SK-N-MC (cell line): Measurements from ENCODE around the gene SH3GL2.

ENCODE experiments used
- EZH2 ChIP-seq: fragments of 200-600 bp; sonication (generic); IDR thresholded peaks from one replicate; pipeline ENCODE4 v1.6.1; 2017; ENCODE audit warnings: antibody characterized with exemption
- POLR2AphosphoS5 ChIP-seq: IDR thresholded peaks from 2 replicates; pipeline ENCODE4 v1.6.1; 2012; ENCODE audit warnings: mild to moderate bottlenecking, low read depth, low read length, borderline replicate concordance

DNA sequence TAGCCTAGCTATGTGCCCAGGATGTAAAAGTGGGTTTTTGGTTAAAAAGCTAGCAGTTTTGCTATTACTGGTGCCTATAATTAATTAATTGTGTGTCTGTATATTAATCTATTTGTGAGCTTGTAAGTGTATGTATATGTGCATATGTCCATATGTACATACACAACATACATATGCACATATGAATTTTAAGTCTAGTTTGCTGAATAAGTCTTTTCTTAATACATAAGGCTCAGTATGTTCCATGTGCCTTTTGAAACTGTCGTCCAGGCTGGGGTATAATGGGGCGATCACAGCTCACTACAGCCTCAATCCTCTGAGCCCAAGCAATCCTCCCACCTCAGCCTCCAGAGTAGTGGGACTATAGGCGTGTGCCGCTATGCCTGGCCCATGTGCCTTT, 10.1 kb downstream of the SH3GL2 start:
- no peak for TF ChIP-seq POLR2AphosphoS5
- TF ChIP-seq EZH2 = no peak
